Activated T-cell treated with anti-CD3 and anti-CD28 coated beads, Interleukin-2, amount 50 U/mL, for 1 hour (primary cell): ENCODE data around the gene CARF.
"Not testable (repeated sequence)": the region's sequence is repeated elsewhere in the genome, so short reads cannot be mapped to it uniquely, and the experiment has no call there.

Experiments
- DNase-seq: peaks from one replicate; pipeline ENCODE4 v3.0.0-alpha.2; 2020

The CARF gene

DNA sequence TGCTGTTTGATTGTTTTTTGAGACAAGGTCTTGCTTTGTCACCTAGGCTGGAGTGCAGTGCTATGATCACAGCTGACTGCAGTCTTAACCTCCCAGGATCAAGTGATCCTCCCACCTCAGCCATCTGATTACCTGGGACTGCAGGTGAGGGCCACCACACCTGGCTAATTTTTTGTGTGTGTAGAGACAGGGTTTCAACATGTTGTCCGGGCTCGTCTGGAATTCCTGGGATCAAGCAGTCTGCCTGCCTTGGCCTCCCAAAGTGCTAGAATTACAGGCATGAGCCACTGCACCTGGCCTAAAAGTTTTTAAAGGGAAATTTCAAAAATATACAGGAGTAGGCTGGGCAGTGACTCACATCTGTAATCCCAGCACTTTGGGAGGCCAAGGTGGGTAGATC lies 22.4 kb downstream of the CARF start:
- DNase-seq = no peak

DNA sequence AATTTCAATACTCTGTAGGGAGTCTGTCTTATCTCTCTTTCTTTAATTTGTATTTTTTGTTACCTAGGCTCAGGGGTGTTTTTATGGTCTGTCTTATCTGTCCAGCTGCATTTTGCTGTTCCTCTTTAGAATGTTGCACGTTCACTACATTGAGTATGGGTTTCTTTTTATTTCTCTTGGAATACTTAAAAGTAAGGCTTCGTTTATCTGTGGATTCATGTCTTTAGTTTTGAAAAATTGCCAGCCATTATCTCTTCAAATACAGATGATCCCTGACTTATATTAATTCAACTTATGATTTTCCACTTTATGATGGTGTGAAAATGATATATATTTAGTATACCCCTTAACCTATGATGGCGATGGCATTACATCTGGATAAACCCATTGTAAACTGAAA lies 26.9 kb downstream of the CARF start:
- no peak for DNase-seq

DNA sequence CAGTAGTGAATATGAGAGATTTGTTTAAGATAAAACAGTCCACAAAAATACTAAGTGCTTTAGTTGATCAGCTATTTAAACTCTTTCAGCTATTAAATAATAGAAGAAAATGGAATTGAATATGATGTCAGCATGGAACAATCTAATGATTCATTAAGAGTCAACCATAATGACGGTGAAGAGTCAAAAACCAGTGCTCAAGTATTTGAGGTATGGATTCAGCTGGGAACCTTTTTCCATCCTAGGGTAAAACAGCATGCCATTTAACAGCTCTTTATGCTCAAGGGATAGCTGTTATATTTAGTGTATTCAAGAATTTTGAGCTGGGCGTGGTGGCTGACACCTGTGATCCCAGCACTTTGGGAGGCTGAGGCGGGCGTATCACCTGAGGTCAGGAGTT lies 29.7 kb downstream of the CARF start:
- DNase-seq = no peak

DNA sequence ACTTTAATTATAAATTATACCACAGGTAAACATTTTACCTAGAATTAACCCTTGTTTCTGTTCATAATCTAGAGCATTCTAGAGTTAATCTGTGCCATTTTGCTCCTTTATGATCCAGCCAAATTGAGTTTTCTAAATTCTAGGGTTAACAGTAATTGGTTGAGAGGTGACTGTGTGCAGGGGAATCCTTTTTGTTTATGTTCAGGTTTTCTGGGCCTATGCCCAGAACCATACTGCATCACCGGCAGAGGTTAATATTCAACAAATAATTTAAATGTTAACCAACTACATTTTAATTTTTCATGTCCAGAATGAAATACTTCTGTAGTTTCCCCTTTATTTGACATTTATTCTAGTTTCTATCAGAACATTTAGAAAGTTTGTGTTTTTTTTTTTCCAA lies 32.3 kb downstream of the CARF start:
- no peak for DNase-seq

DNA sequence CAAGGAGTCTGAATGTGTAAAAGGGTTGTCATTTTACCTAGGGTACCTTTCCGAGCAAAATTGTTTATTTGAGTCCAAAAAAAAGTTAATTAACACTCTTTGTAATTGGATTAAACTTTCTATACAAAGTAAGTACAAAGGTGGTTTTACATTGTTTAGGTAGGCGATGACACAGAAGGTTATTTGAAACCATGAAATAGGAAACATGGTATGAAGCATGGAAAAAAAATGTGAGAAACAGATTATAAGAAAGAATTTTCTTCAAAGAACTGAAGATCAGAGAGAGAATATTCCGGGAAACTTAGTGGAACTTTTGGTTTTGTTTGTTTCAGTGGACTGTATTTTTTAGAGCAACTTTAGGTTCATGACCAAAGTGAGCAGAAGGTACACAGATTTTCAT lies 32.7 kb downstream of the CARF start:
- no peak for DNase-seq

DNA sequence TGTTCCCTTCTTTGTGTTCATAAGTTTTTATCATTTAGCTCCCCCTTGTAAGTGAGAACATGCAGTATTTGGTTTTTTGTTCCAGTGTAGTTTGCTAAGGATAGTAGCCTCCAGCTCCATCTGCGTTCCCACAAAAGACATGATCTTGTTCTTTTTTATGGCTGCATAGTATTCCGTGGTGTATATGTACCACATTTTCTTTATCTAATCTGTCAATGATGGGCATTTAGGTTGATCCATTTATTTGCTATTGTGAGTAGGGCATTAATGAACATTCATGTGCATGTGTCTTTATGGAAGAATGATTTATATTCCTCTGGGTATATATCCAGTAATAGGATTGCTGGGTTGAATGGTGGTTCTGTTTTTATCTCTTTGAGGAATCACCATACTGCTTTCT lies 33.4 kb downstream of the CARF start:
- no peak for DNase-seq

DNA sequence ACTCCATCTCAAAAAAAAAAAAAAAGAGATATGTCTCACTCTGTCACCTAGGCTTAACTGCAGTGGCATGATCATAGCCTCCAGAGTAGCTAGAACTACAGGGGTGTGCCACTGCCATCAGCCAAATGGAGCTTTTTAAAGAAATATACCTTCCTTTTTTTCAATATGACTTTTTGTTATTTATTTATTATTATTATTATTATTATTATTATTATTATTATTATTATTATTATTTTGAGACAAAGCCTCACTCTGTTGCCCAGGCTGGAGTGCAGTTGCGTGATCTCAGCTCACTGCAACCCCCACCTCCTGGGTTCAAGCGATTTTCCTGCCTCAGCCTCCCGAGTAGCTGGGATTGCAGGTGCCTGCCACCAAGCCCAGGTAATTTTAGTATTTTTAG lies 37.3 kb downstream of the CARF start:
- not testable (repeated sequence) for DNase-seq

DNA sequence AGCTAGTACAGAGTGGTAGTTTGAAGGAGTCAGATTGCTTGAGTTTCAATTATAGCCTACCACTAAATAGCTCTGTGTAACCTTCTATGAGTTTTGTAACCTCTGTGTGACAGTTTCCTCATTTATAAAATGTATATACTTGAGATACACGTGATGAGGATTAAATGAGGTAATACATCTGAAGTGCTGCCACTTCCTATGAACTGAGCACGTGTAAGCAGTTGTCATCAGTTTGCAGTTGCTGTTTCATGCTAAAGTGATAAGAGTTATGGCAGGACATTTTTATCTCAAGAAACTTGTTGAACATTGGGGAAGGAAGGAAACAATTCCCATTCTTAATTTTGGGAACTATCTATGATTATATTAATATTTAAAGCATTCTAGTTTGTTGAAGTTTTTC lies 38.5 kb downstream of the CARF start:
- no peak for DNase-seq

DNA sequence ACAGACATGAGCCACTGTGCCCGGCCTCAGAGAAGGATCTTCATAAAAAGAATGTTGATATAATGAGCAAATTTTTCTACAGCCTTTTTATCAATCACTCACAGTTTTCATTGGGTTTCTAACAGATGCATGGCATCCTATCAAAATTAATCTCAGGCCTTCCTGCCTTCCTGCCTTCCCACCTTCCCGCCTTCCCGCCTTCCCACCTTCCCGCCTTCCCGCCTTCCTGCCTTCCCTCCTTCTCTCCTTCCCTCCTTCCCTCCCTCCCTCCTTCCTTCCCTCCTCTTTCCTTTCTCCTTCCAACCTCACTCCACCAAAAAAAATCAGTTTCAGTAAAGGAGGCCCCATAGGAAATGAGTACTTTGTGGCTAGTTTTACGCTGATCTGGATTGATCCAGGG lies 48.4 kb downstream of the CARF start:
- DNase-seq = no peak

DNA sequence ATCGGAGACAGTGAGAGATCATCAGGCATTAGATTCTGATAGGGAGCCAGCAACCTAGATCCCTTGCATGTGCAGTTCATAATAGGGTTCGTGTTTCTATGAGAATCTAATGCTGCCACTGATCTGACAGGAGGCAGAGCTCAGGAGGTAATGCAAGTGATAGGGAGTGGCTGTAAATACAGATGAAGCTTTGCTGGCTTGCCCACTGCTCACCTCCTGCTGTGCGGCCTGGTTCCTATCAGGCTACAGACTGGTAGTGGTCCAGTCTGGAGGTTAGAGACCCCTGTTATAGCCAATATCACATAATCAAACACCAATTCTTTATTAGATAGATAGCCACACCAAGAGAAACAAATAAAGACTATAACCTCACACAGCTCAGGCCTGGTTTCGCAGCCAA lies 51.6 kb downstream of the CARF start:
- no peak for DNase-seq

DNA sequence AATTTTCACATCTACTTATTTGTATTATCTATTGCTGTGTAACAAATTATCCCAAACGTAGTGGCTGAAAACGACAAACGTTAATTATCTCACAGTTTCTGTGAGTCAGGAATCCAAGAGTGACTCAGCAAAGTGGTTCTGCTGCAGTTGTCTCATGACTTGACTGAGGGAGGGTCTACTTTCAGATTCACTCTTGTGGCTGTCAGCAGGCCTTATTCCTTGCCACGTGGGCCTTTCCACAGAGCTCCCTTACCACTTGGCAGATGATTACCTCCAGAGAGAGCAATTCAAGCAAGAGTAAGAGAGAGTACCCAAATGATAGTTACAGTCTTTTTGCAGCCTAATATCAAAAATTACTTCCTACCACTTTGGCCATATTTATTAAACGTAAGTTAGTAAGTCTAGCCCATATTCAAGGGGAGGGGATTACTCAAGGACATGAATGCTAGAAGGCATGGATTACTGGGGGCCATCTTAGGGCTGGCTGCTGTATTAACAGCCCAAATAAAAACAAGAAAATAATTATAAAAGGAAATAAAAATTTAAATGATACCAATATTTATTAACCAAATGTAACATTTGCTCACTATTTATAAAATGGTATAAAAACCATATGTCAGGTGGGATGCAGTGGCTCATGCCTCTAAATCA lies 53.9 kb downstream of the CARF start:
- DNase-seq = no peak

DNA sequence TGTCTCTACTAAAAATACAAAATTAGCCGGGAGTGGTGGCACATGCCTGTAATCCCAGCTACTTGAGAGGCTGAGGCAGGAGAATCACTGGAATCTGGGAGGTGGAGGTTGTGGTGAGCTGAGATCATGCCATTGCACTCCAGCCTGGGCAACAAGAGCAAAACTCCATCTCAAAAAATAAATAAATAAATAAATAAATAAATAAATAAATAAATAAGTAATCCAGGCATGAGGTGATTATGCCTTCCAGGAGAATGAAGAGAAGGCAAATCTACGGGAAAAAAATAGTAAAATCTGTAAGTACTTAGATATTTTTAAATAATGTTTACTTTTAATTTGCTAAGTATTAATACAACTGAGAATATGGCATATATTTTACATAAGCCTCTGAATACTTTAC lies 57.3 kb downstream of the CARF start:
- not testable (repeated sequence) for DNase-seq

DNA sequence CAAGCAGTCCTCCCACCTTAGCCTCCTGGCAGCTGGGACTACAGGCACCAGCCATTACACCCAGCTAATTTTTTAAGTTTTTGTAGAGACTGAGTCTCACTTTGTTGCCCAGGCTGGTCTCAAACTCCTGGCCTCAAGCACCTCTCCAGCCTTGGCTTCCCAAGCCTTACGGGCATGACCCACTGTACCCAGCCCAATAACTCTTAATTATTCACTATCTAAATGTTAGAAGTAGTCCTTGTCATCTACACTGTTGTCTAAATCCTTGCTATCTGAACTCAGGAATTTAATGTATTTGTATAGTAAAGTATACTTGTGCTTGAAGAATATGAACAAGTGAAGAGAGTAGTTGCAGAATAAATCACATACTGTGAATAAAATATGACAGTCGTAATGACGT lies 64.7 kb downstream of the CARF start:
- no peak for DNase-seq

DNA sequence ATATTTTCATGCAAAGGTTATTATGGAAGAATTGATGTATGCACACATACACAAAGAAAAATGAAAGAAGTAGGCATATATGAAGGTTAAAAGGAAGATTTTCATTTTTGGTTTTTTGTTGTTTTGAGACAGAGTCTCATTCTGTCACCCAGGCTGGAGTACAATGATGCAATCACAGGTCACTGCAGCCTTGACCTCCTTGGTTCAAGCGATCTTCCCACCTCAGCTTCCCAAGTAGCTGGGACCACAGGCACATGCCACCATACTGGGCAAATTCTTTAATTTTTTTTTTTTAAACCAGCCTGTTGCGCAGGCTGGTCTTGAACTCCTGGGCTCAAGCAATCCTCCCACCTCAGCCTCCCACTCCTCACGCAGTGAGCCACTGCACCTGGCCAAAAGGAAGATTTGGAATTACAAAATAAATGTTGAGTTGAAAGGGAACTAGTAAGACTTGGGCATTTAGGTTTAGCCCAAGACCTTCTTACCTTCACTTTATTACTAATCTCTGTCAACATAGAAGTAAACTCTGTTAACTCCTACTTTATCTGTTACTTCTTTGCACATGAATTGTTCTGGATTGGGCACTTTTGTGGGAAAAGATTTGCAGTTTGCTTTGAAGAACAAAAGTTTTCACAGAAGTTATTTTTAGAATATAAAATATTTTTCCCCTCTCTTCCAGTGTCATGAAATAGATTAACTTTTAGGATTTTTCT lies 70.9 kb downstream of the CARF start:
- no peak for DNase-seq

DNA sequence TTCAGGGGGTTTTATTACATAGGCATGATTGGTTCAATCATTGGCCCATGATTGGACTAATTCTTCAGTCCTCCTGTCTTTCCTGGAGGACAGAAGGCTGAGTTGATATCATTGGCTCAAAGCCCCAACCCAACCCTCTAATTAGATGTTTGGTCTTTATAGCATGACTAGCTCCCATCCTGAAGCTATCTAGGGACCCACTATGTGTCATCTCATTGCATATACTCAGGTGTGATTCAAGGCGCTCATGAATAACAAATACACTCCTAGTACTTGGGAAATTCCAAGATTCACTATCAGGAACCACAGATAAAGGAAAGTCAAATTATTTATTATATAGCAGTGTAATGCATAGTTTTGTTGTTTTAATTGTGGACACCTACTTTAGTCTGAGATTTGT lies 77.7 kb downstream of the CARF start:
- no peak for DNase-seq

DNA sequence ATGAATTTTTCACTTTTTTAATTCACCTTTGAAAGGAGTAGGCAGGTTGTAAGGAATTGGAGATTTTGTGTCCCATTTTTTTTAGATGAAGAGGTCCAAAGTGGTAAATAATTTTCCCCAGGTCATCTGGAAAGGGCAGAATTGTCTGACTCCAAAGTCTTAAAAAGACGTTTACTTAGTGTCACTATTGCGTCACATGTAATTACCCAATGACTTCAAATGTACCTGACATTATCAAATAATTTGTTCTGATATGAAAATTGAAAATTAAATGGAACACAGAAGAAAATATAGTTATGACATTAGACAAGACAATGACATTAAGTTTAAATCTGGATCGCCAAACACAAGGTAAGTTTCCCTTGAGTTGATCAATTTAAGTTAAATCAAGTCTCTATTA lies 78.4 kb downstream of the CARF start:
- no peak for DNase-seq

DNA sequence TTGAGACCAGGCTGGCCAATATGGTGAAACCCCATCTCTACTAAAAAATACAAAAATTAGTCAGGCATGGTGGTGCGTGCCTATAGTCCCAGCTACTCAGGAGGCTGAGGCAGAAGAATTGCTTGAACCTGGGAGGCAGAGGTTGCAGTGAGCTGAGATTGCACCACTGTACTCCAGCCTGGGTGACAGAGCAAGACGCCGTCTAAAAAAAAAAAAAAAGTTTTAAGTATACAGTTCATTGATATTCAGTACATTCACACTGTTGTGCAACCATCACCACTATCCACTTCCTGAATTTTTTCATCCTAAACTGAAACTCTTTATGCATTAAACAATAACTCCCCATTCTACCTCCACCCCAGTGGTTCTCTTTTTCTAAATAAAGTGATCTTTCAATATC lies 85.0 kb downstream of the CARF start:
- not testable (repeated sequence) for DNase-seq

DNA sequence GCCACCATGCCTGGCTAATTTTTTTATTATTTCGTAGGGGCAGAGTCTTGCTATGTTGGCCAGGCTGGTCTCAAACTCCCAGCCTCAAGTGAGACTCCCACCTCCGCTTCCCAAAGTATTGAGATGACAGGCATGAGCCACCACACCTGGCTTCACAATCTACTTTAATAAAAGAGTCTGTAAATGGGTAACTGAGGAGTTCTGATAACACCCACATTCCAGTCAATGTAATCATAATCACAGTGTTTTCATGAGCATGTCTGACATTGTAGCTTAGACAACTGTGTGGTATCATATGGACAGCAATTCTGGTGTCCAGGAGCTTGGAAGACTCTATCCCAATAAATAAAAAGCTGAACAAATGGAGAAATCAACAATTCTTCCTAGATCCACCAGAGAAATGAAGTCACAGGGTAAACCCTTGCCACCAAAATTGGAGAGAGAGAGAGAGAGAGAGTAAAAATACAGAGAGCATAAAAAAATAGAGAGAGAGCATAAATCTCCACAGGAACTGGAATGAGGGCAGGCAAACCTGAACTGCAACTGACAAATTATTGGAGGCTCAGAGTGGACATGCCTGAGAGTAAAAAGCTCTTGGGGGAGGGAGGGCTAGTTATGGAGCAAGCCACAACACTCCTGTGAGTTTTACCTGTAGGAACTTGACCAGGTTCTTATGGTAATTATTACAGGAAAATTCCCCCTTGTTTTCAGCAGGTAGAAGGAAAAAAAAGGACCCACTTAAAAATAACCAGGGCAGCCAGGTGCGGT lies 90.2 kb downstream of the CARF start:
- DNase-seq = no peak

DNA sequence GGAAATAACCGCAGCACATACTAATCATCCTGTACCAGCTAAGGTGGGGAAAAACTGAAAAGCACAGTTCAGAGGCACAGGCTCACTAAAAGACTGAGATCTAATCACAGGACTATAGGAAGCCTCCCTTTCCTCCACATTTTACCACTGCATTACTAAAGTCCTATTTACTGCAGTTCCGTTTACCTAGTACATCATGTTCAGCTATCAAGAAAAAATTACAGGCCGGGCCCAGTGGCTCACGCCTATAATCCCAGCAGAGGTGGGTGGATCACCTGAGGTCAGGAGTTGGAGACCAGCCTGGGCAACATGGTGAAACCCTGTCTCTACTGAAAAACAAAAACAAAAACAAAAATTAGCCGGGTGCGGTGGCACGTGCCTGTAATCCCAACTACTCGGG lies 91.6 kb downstream of the CARF start:
- no peak for DNase-seq

DNA sequence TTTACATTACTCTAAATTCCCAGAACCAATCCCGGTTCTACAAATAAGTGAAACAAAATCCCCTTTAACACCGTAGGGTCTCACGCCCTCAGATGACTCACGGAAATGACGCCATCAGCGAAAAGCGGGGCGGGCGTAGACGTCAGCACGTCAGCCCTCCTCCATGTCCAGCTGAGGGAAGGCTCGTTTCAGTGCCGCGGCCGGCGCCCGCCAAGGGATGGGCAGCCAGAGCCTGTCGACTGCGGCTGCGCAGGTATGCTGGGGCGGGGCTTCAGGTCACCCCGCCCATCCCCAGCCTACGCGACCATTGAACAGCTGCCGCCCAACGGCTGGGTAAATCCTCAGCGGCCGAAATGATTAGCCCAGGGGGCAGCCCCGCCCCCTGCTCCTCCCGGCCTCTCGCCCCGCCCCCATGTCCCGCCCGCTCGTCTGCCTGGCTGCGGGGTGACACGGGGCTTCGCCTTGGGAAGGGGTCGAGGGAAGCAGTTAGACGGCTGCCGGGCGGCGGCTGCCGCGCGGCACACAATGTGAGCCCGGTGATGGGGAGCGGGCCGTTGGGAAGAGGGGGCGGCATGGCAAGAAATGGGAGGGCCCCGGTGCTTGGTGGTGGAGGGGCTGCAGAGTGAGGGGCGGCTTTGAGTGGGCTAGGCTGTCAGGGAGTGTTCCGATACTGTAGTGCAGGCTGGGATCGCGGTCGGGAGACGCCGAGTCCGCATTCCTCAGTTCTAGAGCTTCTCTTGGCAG lies 102.6 kb downstream of the CARF start, which contains the start of gene NBEAL1:
NBEAL1 (plus strand) TSS at position 420 of the 744 bp plus-strand sequence. CDS start 1,510 bp downstream, outside the sequence.
- peak; percentile 99 for DNase-seq

DNA sequence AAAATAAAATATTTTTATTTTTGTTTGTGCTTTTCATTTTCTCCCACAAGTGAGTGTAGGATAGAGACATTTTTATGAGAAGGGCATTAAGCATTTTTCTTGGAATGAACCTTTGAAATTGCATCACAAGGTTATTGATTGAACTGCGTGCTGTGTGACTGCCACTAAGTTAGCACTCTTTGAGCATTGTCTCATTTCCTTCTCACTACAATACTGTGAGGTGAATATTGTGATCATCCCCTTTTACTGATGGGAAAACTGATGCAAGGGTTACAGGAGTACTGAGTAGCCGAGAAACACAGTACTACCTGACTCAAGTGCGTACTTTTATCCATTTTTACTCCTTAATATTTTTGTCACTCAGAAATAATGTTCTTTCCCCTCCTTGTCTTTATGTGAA lies 104.6 kb downstream of the CARF start:
- no peak for DNase-seq

DNA sequence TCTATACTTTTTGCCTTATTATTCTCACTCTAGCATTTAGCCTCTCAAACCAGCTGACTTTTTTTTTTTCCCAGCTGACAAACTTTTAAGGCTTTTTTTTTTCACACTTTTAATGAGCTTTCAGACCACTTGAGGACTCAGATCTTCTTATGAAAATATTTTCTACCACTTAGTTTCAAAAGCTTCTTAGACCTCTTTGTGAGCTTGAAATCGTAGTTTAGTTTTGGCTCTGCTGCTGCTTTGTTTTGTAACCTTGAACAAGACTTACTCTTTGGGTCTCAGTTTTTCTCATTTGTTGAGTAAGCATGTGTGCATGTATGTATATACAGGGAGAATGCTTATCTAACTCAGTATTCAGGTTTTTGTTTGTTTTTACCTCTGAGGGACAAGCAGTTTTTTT lies 106.1 kb downstream of the CARF start:
- DNase-seq = no peak

DNA sequence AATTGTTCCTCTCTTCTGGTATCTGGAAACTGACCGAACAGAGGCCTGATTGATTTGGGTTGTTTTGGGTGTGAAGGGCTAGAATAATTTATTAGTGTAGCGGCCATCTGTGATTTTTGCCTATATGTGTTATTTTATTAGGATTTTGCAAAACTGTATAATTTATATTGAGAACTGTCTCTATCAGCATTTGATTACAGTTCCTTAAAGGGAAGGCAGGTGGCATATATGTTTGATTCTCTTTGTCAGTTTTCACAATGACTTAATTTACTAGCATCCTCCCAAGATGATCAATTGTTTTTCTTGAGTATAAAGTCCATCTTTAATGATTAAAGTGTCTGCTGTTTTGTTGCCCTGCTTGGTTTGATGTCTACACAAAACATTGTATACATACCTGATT lies 107.1 kb downstream of the CARF start:
- DNase-seq = no peak
